Tibial artery (tissue), 4 donors: ENCODE measurements around the gene PRKG1.
A peak's percentile ranks its signal among the peaks of the same experiment; 100 is the strongest.

Experiments used
- DNase-seq, 2 donors: peaks; one replicate each; pipeline ENCODE4 v3.0.0-alpha.2; 2019
- H3K27ac ChIP-seq, 2 donors: fragments of 200-600 bp; sonication (generic) in 1 of 2; 1 replicate in 1 of 2; 2 replicates in 1 of 2; pipeline ENCODE4 v1.5.1; 2018 to 2019; ENCODE audit warnings: mild to moderate bottlenecking in 1 of 2
- H3K27me3 ChIP-seq, 2 donors: fragments of 200-600 bp; sonication (generic) in 1 of 2; one replicate each; pipeline versions ENCODE4 v1.5.1 to v1.6.0; 2016 to 2019
- H3K36me3 ChIP-seq, 3 donors: fragments of 200-600 bp; sonication (generic) in 2 of 3; one replicate each; pipeline ENCODE4 v1.5.1; 2016 to 2019; ENCODE audit warnings: mild to moderate bottlenecking in 2 of 3
- H3K4me1 ChIP-seq, 4 donors: fragments of 200-600 bp; sonication (generic) in 2 of 4; 1 replicate in 3 of 4; 2 replicates in 1 of 4; pipeline ENCODE4 v1.5.1; 2016 to 2019
- H3K4me3 ChIP-seq, 2 donors: fragments of 200-600 bp; sonication (generic) in 1 of 2; 1 replicate in 1 of 2; 2 replicates in 1 of 2; pipeline ENCODE4 v1.5.1; 2018 to 2019; ENCODE audit warnings: mild to moderate bottlenecking in 2 of 2
- H3K9me3 ChIP-seq, 3 donors: fragments of 200-600 bp; sonication (generic) in 1 of 3; one replicate each; pipeline ENCODE4 v1.5.1; 2016 to 2019
- intact Hi-C: fragments of 100-400 bp; cut with DNase I; formaldehyde crosslinking; loops from one replicate; pipeline ENCODE4 v1.15.0; 2023; ENCODE audit warnings: low total_unique reads
- TF ChIP-seq, protein P1 (sequence below), 2 experiments: fragments of 200-600 bp in 1 of 2; fragments of 450-650 bp in 1 of 2; IDR thresholded peaks; one replicate each; pipeline ENCODE4 v1.5.1; 2017 to 2019; ENCODE audit warnings: antibody characterized with exemption in 2 of 2, mild to moderate bottlenecking in 1 of 2, moderate library complexity in 1 of 2

Gene PRKG1

DNA sequence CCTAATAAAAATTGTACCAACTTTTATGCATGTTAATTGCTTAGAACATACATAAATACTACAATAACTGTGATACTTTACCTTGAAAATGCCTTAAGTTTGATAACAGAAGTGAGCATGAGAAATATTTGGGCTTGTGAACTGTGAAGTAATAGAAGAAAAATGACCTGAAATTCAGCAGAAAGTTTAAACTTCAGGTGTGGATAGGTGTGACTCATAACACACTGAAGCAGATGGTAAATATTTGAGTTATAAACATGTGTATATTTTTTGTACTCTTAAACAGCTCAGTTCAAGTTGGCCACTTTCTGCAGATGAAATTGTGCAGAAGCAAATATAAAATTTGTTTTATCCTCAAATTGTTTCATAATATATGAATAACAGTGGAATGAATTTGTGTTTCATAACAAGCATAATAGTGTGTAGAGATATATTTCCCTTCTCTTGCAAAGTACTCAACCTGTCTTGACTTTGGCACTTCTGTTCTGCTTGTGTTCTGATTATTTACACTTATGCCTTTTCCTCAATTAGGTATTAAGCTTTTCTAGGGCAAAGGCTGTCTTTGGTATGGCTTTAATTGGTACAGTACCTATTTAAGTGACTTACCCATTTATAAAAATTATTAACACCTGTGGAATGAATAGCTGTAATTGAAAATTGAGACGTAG, 122.4 kb downstream of the PRKG1 start:
- Histone ChIP-seq H3K27me3 (no peaks in the 10 kb centered on the region), H3K9me3 (no peaks in the 10 kb centered on the region), H3K36me3 (no peaks in the 10 kb centered on the region), H3K4me3 (no peak overlapping the region), H3K27ac (no peak overlapping the region), H3K4me1 (peaks cover 0 to 84% (median 5%) of the 10 kb centered on the region in 4 donors)
- TF ChIP-seq, protein P1, sequence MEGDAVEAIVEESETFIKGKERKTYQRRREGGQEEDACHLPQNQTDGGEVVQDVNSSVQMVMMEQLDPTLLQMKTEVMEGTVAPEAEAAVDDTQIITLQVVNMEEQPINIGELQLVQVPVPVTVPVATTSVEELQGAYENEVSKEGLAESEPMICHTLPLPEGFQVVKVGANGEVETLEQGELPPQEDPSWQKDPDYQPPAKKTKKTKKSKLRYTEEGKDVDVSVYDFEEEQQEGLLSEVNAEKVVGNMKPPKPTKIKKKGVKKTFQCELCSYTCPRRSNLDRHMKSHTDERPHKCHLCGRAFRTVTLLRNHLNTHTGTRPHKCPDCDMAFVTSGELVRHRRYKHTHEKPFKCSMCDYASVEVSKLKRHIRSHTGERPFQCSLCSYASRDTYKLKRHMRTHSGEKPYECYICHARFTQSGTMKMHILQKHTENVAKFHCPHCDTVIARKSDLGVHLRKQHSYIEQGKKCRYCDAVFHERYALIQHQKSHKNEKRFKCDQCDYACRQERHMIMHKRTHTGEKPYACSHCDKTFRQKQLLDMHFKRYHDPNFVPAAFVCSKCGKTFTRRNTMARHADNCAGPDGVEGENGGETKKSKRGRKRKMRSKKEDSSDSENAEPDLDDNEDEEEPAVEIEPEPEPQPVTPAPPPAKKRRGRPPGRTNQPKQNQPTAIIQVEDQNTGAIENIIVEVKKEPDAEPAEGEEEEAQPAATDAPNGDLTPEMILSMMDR (IDR thresholded peaks at IDR 0.05): no peak
- DNase-seq: no peak
- intact Hi-C loops: no loop called here

DNA sequence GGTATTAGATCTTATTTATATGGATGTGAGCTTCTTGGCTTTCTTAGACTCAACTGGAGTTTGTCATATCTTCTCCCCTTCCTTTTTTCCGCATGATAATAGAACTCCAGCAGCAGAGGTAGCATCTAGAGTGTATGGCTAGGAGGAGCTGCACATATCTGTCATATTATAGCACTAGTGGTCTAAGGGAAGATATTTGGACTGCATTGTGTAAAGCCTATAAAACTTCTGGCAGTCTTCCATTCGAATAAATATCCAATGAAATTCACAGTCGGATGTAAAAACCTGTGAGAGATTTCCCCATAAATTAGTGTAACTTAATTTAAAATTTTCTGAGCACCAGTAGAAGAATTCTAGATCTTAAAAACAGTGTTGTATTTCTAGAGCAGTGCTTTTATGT, 123.9 kb downstream of the PRKG1 start:
- intact Hi-C loops: no loop called here
- Histone ChIP-seq H3K27ac (no peak overlapping the region), H3K4me3 (no peak overlapping the region), H3K9me3 (no peaks in the 10 kb centered on the region), H3K4me1 (peaks cover 0 to 76% (median 5%) of the 10 kb centered on the region in 4 donors), H3K27me3 (no peaks in the 10 kb centered on the region), H3K36me3 (no peaks in the 10 kb centered on the region)
- DNase-seq: no peak
- TF ChIP-seq, protein P1 (IDR thresholded peaks at IDR 0.05): no peak

DNA sequence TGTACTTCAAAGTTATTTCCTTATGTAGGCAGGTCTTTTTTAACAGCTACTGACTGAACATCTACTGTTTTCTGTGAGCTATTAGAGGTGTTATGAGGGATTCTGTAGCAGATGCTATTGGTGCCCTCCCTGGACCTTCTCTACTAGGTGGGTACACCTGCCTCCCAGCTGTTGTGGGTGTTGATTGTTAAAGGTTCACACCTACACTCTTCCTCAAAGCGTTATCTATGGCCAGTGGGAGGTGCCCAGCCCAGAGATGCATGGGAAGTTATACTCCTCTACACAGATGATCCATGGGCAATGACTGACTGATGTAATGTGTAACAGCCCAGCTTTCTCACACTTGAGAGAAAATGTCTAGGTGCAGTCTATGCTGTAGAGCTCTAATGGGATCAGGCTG, 127.7 kb downstream of the PRKG1 start:
- Histone ChIP-seq H3K9me3 (no peaks in the 10 kb centered on the region), H3K27ac (no peak overlapping the region), H3K4me1 (peaks cover 0 to 86% (median 11%) of the 10 kb centered on the region in 4 donors), H3K4me3 (no peak overlapping the region), H3K27me3 (no peaks in the 10 kb centered on the region), H3K36me3 (no peaks in the 10 kb centered on the region)
- TF ChIP-seq, protein P1 (IDR thresholded peaks at IDR 0.05): no peak
- intact Hi-C loops: no loop called here
- no peak for DNase-seq

DNA sequence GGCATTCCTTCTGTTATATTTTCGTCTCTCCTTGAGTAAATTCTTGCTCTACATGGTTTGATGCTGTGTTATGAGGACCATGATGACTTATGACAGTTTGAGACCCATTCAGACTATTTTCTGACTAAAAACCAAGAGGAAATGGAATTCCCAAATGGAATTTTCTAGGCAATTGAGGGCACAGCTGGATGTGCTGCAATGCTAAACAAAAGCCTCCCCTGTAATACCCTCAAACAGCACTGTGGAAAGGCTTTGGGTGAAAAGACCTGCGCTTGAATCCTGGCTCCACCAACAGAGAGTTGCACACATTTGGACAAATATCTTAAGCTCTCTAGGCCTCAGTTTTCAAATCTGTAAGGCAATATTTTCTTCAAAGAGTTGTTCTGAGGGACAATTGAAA, 129.1 kb downstream of the PRKG1 start:
- TF ChIP-seq, protein P1 (IDR thresholded peaks at IDR 0.05): no peak

DNA sequence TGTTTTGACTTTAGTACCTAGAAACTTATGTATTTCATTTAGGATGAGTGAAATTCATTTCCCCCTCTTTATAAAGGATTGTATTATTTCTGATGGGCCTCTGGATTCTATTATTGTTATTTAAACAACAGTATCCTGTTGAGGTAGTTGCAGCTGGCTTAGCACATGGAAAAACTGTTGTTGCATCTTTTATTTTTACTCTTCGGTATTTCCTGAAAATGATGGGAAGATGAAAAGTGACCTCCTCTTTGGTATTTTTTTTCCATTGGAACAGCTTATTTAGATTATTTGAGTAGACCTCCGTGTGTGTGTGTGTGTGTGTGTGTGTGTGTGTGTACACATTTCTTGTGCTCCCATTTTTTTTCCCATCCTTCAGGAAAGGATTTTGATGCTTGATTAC, 129.8 kb downstream of the PRKG1 start:
- Histone ChIP-seq H3K27ac (peak overlapping the region; percentile 39 to 47), H3K27me3 (no peaks in the 10 kb centered on the region), H3K36me3 (no peaks in the 10 kb centered on the region), H3K9me3 (no peaks in the 10 kb centered on the region), H3K4me3 (no peak overlapping the region), H3K4me1 (peaks cover 0 to 87% (median 26%) of the 10 kb centered on the region in 4 donors)
- TF ChIP-seq, protein P1 (IDR thresholded peaks at IDR 0.05): no peak
- intact Hi-C loops: no loop called here
- no peak for DNase-seq

More for the DNA sequence above, 129.1 kb downstream of the PRKG1 start:
- intact Hi-C loops: no loop called here
- Histone ChIP-seq H3K9me3 (no peaks in the 10 kb centered on the region), H3K27ac (peak overlapping the region in 1 of 2 donors; percentile 16), H3K27me3 (no peaks in the 10 kb centered on the region), H3K4me1 (peaks cover 0 to 87% (median 21%) of the 10 kb centered on the region in 4 donors), H3K36me3 (no peaks in the 10 kb centered on the region), H3K4me3 (no peak overlapping the region)
- no peak for DNase-seq
